CD4-positive, alpha-beta T cell (primary cell): ENCODE results near the gene C6orf89. TPM values are rescaled to one million over a fixed set of nuclear protein-coding genes. Genes with fewer than 3 reads are reported as not detected.

ENCODE experiments used
- ATAC-seq: fragments of 200-7000 bp; cut with Tn5 transposase; one replicate; pipeline ENCODE4 v1.10.0; 2022; ENCODE audit warnings: mild to moderate bottlenecking; ENCODE audit not compliant: poor library complexity
- CTCF ChIA-PET: fragments of 350-600 bp; sonication (Branson Sonifier 250); formaldehyde crosslinking; loops from one replicate; lab custom pipeline; 2021; ENCODE audit warnings: antibody characterized with exemption, inconsistent platforms; lab: Charles Lee
- POLR2A ChIA-PET: fragments of 350-600 bp; sonication (Branson Sonifier 250); formaldehyde crosslinking; loops from one replicate; lab custom pipeline; 2021; ENCODE audit warnings: antibody characterized with exemption, inconsistent platforms; lab: Charles Lee
- DNase-seq, 14 experiments: peaks; one replicate each; pipeline ENCODE4 v3.0.0-alpha.2; 2013 to 2020; ENCODE audit warnings: mixed read lengths in 2 of 14
- H3K27ac ChIP-seq, 2 donors: one replicate each; pipeline versions ENCODE4 v1.5.1 to v1.7.0; 2013; ENCODE audit warnings: low read length in 2 of 2, low read depth in 1 of 2, mild to moderate bottlenecking in 1 of 2
- H3K27me3 ChIP-seq, 2 experiments: 1 replicate in 1 of 2; 2 replicates in 1 of 2; pipeline versions ENCODE4 v1.6.1 to v1.7.0; 2013; ENCODE audit warnings: low read length in 2 of 2, control low read depth in 1 of 2, mild to moderate bottlenecking in 1 of 2, moderate library complexity in 1 of 2; ENCODE audit not compliant: insufficient read depth in 2 of 2, control insufficient read depth in 1 of 2
- H3K36me3 ChIP-seq: one replicate; pipeline ENCODE4 v1.6.1; 2013; ENCODE audit warnings: low read length, control low read depth; ENCODE audit not compliant: insufficient read depth
- H3K4me1 ChIP-seq: one replicate; pipeline ENCODE4 v1.6.1; 2013; ENCODE audit warnings: low read length, control low read depth; ENCODE audit not compliant: insufficient read depth
- H3K4me3 ChIP-seq: one replicate; pipeline ENCODE4 v1.5.1; 2013; ENCODE audit warnings: mild to moderate bottlenecking, low read length, moderate library complexity
- H3K9me3 ChIP-seq, 2 experiments: 1 replicate in 1 of 2; 2 replicates in 1 of 2; pipeline versions ENCODE4 v1.6.1 to v1.7.0; 2013; ENCODE audit warnings: low read length in 2 of 2, mild to moderate bottlenecking in 2 of 2, control low read depth in 1 of 2, moderate library complexity in 1 of 2; ENCODE audit not compliant: control insufficient read depth in 1 of 2, insufficient read depth in 1 of 2
- H3K27ac Mint-ChIP-seq: one replicate; pipeline ENCODE4 v1.8.0; 2020; ENCODE audit warnings: mixed read lengths
- H3K27me3 Mint-ChIP-seq: one replicate; pipeline ENCODE4 v1.8.0; 2021; ENCODE audit warnings: mixed read lengths
- H3K36me3 Mint-ChIP-seq: one replicate; pipeline ENCODE4 v1.8.0; 2021; ENCODE audit warnings: low read depth, mixed read lengths
- H3K4me1 Mint-ChIP-seq: one replicate; pipeline ENCODE4 v1.8.0; 2021; ENCODE audit warnings: low read depth, mixed read lengths
- H3K4me3 Mint-ChIP-seq: one replicate; pipeline ENCODE4 v1.8.0; 2020; ENCODE audit warnings: mild to moderate bottlenecking, mixed read lengths
- H3K9me3 Mint-ChIP-seq: one replicate; pipeline ENCODE4 v1.8.0; 2020; ENCODE audit warnings: mixed read lengths
- intact Hi-C, 2 experiments: fragments of 100-400 bp; cut with DNase I in 1 of 2; cut with micrococcal nuclease in 1 of 2; formaldehyde crosslinking; loops; one replicate each; pipeline versions ENCODE4 v1.15.1 to v1.9.0; 2023 to 2025; cut with DNase I, micrococcal nuclease
- total RNA-seq, 174 experiments: library from RNA in 2 of 174; stranded (reverse) in 2 of 174; gene quantifications; one replicate each; pipeline ENCODE4 v1.2.3 and lab custom pipeline; 2021 to 2026
- TF ChIP-seq, protein P1 (sequence below): fragments of 200-600 bp; IDR thresholded peaks from one replicate; pipeline ENCODE4 v1.8.0; 2022; ENCODE audit warnings: antibody characterized with exemption, mild to moderate bottlenecking

C6orf89 gene
- total RNA-seq, 2 experiments from 2014 or later = 23.7 to 24.0 TPM

DNA sequence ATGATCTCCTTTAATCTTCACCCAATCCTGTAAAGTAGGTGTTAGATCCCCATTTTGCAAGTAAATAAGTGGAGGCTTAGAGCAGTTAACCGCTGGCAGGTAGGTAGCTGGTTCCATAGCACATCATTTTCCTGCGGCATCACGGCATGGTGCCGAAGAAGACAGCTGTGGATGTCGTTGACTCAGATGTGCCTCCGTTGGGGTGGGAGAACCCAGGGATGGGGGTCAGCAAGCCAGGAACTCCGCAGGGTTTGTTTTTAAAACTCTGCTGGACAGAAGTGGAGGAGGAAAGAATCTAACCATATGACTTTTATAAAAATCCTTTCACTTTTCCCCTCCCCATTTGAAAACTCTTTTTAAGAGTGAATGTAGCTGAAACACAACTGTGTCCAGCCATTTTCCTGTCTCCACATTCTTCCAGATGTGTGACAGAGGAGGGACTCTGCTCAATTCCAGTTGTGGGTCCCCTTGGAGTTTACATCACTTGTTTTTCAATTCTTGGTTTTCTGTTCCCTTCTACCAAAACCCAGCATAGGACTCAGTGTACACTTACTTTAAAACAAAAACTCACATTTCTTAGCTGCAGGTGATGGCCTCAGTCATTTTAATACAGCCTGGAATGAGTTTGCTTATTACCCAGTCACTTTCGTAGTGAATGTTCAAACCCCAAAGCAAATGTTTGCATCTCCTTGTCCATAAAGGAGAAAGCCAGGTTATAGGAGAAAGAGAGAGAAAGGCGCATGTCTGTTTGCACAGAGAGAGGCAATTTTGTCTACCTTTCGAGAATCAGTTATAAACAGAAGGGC lies 41.2 kb downstream of the C6orf89 start:
- H3K27me3 ChIP-seq = no peaks in the 10 kb centered on the region
- no peak overlapping the region for H3K4me3 ChIP-seq
- no peak overlapping the region for H3K27ac ChIP-seq
- TF ChIP-seq, protein P1, sequence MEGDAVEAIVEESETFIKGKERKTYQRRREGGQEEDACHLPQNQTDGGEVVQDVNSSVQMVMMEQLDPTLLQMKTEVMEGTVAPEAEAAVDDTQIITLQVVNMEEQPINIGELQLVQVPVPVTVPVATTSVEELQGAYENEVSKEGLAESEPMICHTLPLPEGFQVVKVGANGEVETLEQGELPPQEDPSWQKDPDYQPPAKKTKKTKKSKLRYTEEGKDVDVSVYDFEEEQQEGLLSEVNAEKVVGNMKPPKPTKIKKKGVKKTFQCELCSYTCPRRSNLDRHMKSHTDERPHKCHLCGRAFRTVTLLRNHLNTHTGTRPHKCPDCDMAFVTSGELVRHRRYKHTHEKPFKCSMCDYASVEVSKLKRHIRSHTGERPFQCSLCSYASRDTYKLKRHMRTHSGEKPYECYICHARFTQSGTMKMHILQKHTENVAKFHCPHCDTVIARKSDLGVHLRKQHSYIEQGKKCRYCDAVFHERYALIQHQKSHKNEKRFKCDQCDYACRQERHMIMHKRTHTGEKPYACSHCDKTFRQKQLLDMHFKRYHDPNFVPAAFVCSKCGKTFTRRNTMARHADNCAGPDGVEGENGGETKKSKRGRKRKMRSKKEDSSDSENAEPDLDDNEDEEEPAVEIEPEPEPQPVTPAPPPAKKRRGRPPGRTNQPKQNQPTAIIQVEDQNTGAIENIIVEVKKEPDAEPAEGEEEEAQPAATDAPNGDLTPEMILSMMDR = no peak
- Mint-ChIP-seq H3K4me3 (no peak overlapping the region), H3K27me3 (no peaks in the 10 kb centered on the region), H3K36me3 (peaks cover 38% of the 10 kb centered on the region), H3K27ac (no peak overlapping the region), H3K9me3 (no peaks in the 10 kb centered on the region), H3K4me1 (peaks cover 5% of the 10 kb centered on the region)
- H3K9me3 ChIP-seq = no peaks in the 10 kb centered on the region
- H3K4me1 ChIP-seq = peaks cover 7% of the 10 kb centered on the region
- CTCF ChIA-PET = no interaction called here
- peaks cover 34% of the 10 kb centered on the region for H3K36me3 ChIP-seq
- intact Hi-C loops = no loop called here
- POLR2A ChIA-PET = no interaction called here
- ATAC-seq (no peak), DNase-seq (no peak)

DNA sequence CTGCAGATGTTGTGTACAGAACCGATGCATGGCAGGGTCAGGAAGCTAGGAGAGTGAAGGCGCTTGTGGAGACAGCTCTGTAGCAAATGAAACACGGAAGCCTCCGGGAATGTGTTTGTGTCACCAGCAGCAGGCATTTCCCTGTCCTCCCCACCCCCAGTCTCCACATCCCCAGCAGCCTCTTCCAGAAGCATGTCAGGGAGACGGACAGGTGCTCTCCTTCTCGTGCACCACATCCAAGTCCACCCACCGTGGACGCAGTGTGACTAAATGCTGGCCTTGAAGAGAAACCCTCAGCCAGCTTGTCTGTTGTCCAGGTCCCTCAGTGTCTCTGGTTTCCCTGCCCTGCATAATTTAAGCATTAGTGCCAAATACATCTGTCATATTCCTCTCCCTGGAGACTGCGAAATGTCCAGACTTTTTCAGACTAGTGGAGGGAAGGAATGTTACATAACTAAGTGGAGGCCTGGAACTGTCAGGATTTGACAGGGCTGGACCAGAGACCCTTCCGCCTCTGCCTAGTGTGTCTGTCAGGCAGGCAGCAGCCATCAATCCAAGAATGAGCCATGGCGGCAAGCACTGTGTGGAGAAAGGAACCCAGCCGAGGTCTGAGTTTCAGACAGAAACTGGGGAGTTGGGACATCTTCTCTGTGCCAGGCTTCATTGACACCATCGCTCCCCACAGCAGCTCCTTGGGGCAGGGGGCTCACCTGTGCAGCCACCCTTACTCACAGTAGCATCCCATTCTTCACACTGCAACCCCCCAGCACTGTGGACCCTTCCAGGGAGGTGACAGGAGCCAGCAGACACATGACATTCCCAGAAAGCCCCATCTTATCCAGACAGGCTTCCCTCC lies 42.2 kb downstream of the C6orf89 start:
- intact Hi-C loops = no loop called here
- DNase-seq (no peak), ATAC-seq (no peak)
- POLR2A ChIA-PET = no interaction called here
- H3K27ac Mint-ChIP-seq = no peak overlapping the region
- H3K4me3 Mint-ChIP-seq = no peak overlapping the region
- Histone ChIP-seq H3K4me3 (no peak overlapping the region), H3K9me3 (no peaks in the 10 kb centered on the region), H3K27me3 (no peaks in the 10 kb centered on the region), H3K36me3 (peaks cover 29% of the 10 kb centered on the region), H3K4me1 (peaks cover 7% of the 10 kb centered on the region), H3K27ac (no peak overlapping the region)
- TF ChIP-seq, protein P1 = no peak
- H3K9me3 Mint-ChIP-seq = no peaks in the 10 kb centered on the region
- peaks cover 5% of the 10 kb centered on the region for H3K4me1 Mint-ChIP-seq
- H3K27me3 Mint-ChIP-seq = no peaks in the 10 kb centered on the region
- H3K36me3 Mint-ChIP-seq = peaks cover 32% of the 10 kb centered on the region
- CTCF ChIA-PET = no interaction called here

DNA sequence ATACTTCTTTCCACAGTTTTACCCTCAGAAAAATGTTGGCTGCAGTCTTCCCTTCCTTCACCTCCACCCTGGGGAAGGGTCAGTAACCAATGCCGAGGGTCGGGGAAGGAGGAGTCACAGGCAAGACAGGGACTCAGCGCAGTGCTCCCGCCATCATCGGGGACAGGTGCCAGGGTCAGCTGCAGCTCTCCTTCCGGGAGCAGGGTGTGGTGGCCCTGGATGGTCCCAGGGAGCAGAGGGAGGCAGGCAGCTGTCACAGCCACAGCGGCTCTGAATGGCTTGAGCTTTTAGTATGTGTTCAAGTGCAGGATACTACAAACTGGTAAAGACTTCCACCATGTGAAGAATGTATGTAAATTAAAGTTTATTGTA lies 42.8 kb downstream of the C6orf89 start:
- Histone ChIP-seq H3K36me3 (peaks cover 23% of the 10 kb centered on the region), H3K27ac (no peak overlapping the region), H3K4me3 (no peak overlapping the region), H3K9me3 (no peaks in the 10 kb centered on the region), H3K27me3 (no peaks in the 10 kb centered on the region), H3K4me1 (peaks cover 7% of the 10 kb centered on the region)
- no peak overlapping the region for H3K4me3 Mint-ChIP-seq
- ChIA-PET CTCF (no interaction called here), POLR2A (no interaction called here)
- intact Hi-C loops = no loop called here
- no peak overlapping the region for H3K27ac Mint-ChIP-seq
- ATAC-seq (no peak), DNase-seq (no peak)
- peaks cover 28% of the 10 kb centered on the region for H3K36me3 Mint-ChIP-seq
- no peaks in the 10 kb centered on the region for H3K9me3 Mint-ChIP-seq
- H3K27me3 Mint-ChIP-seq = no peaks in the 10 kb centered on the region
- peaks cover 5% of the 10 kb centered on the region for H3K4me1 Mint-ChIP-seq
- TF ChIP-seq, protein P1 = no peak
